ENCODE data around the gene ATP5F1D.

ATP5F1D gene

DNA sequence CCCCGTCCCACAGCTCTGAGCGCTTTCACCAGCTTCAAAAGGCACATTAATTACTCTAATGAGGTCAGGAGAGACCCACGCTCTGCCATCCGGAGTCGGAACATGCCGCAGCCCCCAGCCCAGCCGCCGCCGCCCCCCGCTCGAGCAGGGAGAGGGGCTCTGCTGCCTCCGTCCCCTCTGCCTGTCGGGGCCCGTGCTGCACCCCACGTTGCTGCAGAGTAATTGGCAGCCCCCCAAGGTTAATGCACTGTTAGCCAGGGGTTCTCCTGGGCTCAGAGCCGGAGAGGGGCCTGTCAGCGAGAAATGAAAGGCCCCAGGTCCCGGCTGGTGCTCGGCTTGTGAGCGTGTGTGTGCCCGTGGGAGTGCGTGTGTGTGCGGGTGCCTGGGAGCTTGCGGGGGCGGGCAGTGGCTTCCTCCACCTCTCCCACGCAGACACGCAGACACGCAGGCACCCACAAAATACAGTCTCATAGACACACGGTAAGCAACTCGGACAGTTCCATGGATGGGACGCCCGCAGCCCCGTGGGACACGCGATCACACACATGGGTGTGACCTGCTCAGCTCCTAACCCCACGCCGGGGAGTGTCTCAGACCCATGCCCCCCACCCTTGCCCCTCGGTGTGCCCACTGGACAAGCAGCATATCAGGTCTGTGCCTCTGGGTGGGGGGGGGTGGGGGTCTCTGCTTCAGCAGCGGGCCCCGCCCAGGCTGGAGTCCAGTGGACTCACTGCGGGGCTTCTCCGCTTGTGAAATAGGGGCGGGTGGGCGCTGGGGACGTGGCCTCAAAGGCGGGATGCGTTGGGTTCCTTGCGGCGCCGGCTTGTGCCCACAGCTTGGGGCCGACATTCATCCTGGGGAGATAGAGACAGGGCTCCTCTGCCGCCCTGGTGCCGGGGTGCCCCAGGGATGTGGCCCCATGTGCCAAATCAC, 39.4 kb downstream of the ATP5F1D start:
- Histone ChIP-seq H3K27me3 (ENCODE audit: insufficient read depth, low read depth, severe bottlenecking) (no peaks in the 10 kb centered on the region), H3K4me3 (ENCODE audit: low read depth, low read length) (no peak overlapping the region), H3K27ac (no peak overlapping the region), H3K36me3 (peaks cover 30% of the 10 kb centered on the region), H3K9me3 (ENCODE audit: severe bottlenecking) (no peaks in the 10 kb centered on the region)
- TF ChIP-seq, protein P1, sequence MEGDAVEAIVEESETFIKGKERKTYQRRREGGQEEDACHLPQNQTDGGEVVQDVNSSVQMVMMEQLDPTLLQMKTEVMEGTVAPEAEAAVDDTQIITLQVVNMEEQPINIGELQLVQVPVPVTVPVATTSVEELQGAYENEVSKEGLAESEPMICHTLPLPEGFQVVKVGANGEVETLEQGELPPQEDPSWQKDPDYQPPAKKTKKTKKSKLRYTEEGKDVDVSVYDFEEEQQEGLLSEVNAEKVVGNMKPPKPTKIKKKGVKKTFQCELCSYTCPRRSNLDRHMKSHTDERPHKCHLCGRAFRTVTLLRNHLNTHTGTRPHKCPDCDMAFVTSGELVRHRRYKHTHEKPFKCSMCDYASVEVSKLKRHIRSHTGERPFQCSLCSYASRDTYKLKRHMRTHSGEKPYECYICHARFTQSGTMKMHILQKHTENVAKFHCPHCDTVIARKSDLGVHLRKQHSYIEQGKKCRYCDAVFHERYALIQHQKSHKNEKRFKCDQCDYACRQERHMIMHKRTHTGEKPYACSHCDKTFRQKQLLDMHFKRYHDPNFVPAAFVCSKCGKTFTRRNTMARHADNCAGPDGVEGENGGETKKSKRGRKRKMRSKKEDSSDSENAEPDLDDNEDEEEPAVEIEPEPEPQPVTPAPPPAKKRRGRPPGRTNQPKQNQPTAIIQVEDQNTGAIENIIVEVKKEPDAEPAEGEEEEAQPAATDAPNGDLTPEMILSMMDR (IDR thresholded peaks at IDR 0.05; ENCODE audit: low read depth, low read length), result no peak
- DNase-seq, result no peak

DNA sequence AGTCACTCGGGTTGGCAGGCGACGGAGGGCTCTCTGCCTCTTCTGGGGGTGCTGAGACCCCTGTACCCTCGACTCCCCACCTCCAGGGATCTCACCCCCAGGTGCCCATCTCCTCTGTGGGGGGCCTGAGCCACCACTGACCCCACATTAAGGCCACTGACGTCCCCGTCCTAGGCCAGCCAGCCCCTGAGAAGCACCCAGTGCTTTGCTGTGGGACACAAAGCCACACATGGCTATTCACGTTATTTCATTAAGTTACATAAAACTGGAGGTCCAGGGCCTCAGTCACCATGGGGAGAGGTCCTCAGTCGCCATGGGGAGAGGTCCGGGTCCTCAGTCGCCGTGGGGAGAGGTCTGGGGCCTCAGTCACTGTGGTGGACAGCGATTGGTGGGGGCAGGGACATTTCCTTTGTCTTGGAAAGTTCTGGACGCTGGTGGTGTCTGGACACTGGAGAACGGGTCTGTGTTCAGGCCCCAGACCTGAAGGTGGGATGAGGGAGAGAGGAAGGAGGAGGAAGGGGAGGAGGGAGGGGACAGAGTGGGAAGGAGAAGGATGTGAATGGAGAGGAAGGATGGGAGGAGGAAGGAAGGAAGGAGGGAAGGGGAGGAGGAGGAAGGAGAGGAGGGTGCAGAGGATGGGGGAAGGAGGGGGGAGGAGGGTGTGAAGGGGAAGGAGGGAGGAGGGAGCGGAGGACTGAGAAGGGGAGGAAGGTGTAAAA, 40.2 kb downstream of the ATP5F1D start:
- TF ChIP-seq, protein P1 (IDR thresholded peaks at IDR 0.05; ENCODE audit: low read depth, low read length), result no peak
- H3K27me3 ChIP-seq (ENCODE audit: insufficient read depth, low read depth, severe bottlenecking), result no peaks in the 10 kb centered on the region
- H3K27ac ChIP-seq, result no peak overlapping the region

DNA sequence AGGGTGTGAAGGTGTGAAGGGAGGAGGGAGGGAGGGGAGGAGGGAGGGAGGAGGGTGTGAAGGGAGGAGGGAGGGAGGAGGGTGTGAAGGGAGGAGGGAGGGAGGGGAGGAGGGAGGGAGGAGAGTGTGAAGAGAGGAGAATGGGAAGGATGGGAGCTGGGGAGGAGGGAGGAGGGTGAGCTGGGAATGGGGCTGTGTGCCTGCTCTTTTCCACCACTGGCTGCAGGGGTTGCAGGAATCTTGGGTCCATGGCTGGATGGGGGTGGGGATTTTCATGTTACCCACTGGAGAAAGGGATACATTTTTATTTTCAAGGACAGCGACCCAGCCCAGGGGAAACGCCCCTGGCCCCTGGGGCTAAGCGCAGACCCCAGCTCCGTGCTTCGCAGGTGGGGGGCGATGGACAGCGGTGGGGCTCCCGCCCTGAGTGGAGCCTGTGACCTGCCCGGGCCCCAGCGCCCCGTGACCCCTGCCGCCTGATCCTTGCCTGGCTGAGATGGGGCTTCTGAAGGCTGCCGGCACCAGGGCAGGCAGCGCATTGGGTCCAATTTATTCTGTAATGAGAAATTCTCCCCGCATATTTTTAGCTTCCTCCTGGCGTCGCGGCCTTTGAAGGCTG, 41.1 kb downstream of the ATP5F1D start:
- DNase-seq, result no peak
- H3K27me3 ChIP-seq (ENCODE audit: insufficient read depth, low read depth, severe bottlenecking), result no peaks in the 10 kb centered on the region
- peaks cover 24% of the 10 kb centered on the region for H3K36me3 ChIP-seq
- H3K9me3 ChIP-seq (ENCODE audit: severe bottlenecking), result no peaks in the 10 kb centered on the region
- TF ChIP-seq, protein P1 (IDR thresholded peaks at IDR 0.05; ENCODE audit: low read depth, low read length), result no peak
- no peak overlapping the region for H3K4me3 ChIP-seq (ENCODE audit: low read depth, low read length)
- no peak overlapping the region for H3K27ac ChIP-seq

More for the DNA sequence above, 40.2 kb downstream of the ATP5F1D start:
- Histone ChIP-seq H3K36me3 (peaks cover 28% of the 10 kb centered on the region), H3K4me3 (ENCODE audit: low read depth, low read length) (no peak overlapping the region), H3K9me3 (ENCODE audit: severe bottlenecking) (no peaks in the 10 kb centered on the region)
- DNase-seq, result no peak

DNA sequence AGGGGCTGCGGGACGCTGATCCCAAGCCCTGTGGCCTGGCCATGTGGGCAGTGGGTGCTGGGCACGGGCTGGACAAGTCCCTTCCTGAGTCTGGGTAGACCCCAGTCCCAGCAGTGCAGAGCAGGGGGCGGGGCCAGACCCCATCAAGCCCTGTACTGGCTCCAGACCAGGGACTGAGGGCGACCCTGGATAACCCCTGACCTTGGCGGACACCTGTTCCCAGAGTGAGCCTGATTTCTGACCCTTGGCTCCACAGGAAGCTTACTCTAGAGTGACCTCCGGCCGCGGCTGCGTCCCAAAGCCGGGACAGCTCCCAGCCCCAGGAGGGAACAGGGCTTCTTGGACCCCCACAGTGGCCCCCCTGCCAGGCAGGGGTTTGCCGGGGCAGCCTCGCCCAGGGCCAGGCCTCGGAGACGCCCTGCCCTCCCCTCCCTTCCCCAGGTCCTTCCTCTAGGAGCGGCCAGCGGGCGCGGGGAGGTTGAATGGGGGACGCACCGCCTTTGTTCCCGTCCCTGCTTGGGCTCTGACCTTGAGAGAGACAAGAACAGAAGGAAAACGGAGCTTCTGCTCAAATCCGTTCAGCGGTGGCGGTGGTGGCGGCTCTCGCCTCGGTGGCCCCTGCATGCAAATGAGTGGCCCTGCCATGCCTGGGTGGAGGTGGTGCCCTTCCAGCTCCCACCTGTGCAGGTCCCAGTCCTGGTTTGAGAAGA, 41.8 kb downstream of the ATP5F1D start:
- Histone ChIP-seq H3K4me3 (ENCODE audit: low read depth, low read length) (no peak overlapping the region), H3K9me3 (ENCODE audit: severe bottlenecking) (no peaks in the 10 kb centered on the region), H3K36me3 (peaks cover 18% of the 10 kb centered on the region), H3K27me3 (ENCODE audit: insufficient read depth, low read depth, severe bottlenecking) (no peaks in the 10 kb centered on the region), H3K27ac (no peak overlapping the region)
- TF ChIP-seq, protein P1 (IDR thresholded peaks at IDR 0.05; ENCODE audit: low read depth, low read length), result no peak
- no peak for DNase-seq

DNA sequence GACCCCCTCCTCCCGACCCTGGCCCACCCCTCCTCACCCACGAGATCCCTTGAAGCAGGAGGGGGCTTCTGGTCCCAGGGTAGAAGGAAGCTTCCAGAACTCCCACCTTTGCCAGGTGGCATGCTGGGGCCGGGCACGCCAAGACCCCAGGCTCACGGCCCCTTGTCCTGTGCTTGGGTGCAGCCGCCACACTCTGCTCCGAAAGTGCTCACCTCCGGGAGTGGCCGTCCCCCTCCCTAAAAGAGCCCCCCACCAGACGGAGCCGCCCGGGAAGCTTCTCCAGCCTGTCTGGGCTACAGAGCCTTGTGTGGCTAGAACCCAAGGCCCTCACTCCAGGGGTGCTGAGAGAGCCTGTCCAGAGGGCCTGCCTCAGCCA, 42.4 kb downstream of the ATP5F1D start:
- H3K4me3 ChIP-seq (ENCODE audit: low read depth, low read length), result no peak overlapping the region
- TF ChIP-seq, protein P1 (IDR thresholded peaks at IDR 0.05; ENCODE audit: low read depth, low read length), result no peak
- H3K27ac ChIP-seq, result no peak overlapping the region
- DNase-seq, result no peak
- H3K9me3 ChIP-seq (ENCODE audit: severe bottlenecking), result no peaks in the 10 kb centered on the region
- H3K27me3 ChIP-seq (ENCODE audit: insufficient read depth, low read depth, severe bottlenecking), result no peaks in the 10 kb centered on the region
- peaks cover 14% of the 10 kb centered on the region for H3K36me3 ChIP-seq

Data from WERI-Rb-1 (cell line).